Ishikawa (cell line): Measurements from ENCODE around the gene SENP5.

Experiments used
- CEBPB ChIP-seq: IDR thresholded peaks from 2 replicates; pipeline ENCODE4 v1.6.1; 2012
- CREB1 ChIP-seq: IDR thresholded peaks from 2 replicates; pipeline ENCODE4 v1.6.1; 2012; ENCODE audit warnings: low read depth
- EGR1 ChIP-seq: IDR thresholded peaks from 2 replicates; pipeline ENCODE4 v1.6.1; 2012
- EP300 ChIP-seq: IDR thresholded peaks from 2 replicates; pipeline ENCODE4 v1.6.1; 2012; ENCODE audit warnings: borderline replicate concordance
- FOXM1 ChIP-seq: IDR thresholded peaks from 2 replicates; pipeline ENCODE4 v1.6.1; 2012; ENCODE audit warnings: low read depth, borderline replicate concordance
- MAX ChIP-seq: IDR thresholded peaks from 2 replicates; pipeline ENCODE4 v1.6.1; 2012
- NFIC ChIP-seq: IDR thresholded peaks from 2 replicates; pipeline ENCODE4 v1.6.1; 2012
- RAD21 ChIP-seq: IDR thresholded peaks from 2 replicates; pipeline ENCODE4 v1.6.1; 2012; ENCODE audit warnings: low read depth
- REST ChIP-seq: IDR thresholded peaks from 2 replicates; pipeline ENCODE4 v1.6.1; 2012; ENCODE audit warnings: low read depth, mild to moderate bottlenecking
- TAF1 ChIP-seq: IDR thresholded peaks from 2 replicates; pipeline ENCODE4 v1.6.1; 2012; ENCODE audit warnings: low read depth, mild to moderate bottlenecking
- TCF12 ChIP-seq: IDR thresholded peaks from 2 replicates; pipeline ENCODE4 v1.6.1; 2012; ENCODE audit warnings: low read depth
- TEAD4 ChIP-seq: IDR thresholded peaks from 2 replicates; pipeline ENCODE4 v1.6.1; 2012
- YY1 ChIP-seq: IDR thresholded peaks from 2 replicates; pipeline ENCODE4 v1.6.1; 2012; ENCODE audit warnings: low read depth
- ZBTB7A ChIP-seq: IDR thresholded peaks from 2 replicates; pipeline ENCODE4 v1.6.1; 2012; ENCODE audit warnings: low read depth
- TF ChIP-seq, protein P1 (sequence below): IDR thresholded peaks from 2 replicates; pipeline ENCODE4 v1.6.1; 2012

SENP5 gene

DNA sequence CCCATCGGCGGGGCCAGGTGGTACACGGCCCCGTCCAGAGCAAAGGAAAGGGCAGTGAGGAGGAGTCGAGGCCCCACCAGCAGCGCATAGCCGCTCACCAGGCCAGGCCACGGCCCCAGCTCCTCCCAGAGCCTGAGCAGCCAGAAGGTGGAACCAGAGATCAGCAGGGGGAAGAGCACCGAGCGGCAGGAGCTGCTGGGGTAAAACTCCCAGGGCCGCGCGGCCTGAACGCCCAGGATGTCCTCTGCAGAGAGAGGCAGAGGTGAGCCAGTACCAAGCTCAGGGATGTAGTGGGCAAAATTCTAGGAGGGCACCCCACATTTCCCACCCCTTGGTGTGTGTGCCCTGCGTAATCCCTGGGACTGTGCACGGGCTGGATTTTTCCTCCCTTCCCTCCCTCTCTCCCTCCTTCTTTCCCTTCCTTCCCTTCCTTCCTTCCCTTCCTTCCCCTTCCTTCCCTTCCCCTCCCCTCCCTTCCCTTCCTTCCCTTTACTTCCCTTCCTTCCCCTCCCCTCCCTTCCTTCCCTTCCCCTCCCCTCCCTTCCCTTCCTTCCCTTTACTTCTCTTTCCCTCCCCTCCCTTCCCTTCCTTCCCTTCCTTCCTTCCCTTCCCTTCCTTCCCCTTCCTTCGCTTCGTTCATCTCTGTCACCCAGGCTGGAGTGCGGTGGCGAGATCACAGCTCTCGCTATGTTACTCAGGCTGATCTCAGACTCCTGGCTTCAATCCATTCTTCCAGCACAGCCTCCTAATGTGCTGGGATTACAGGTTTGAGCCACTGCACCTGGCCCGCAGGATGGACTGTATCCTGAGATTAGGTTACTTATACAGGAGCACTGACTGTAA is 80.9 kb downstream of the SENP5 start:
- TF ChIP-seq CREB1 (no peak), RAD21 (peak; percentile 35)

- TF ChIP-seq NFIC (no peak), CREB1 (no peak), TAF1 (no peak), ZBTB7A (no peak), MAX (no peak), REST (no peak), YY1 (no peak), RAD21 (no peak), EP300 (no peak), TCF12 (no peak), CEBPB (no peak), TEAD4 (no peak), EGR1 (no peak), FOXM1 (no peak)
- TF ChIP-seq, protein P1, sequence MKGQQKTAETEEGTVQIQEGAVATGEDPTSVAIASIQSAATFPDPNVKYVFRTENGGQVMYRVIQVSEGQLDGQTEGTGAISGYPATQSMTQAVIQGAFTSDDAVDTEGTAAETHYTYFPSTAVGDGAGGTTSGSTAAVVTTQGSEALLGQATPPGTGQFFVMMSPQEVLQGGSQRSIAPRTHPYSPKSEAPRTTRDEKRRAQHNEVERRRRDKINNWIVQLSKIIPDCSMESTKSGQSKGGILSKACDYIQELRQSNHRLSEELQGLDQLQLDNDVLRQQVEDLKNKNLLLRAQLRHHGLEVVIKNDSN, result no peak
Measured at GRCh38 chr3:196949285-196949619, 81.5 kb downstream of the SENP5 start.

DNA sequence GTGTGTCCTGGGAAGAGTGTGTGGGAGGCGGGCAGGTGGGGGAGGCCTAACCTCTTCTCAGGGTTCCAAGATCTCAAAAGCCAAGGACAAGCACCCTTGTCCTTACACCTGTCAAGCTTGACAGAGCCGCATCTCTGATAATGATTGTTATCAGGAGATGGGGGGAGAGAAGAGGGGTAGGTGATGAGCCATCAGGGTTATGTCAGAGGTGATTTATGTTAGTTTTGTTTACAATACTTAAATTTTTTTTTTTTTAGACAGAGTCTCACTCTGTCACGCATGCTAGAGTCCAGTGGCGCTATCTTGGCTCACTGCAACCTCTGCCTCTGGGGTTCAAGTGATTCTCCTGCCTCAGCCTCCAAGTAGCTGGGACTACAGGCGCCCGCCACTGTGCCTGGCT is 82.0 kb downstream of the SENP5 start:
- TF ChIP-seq, protein P1, result no peak

DNA sequence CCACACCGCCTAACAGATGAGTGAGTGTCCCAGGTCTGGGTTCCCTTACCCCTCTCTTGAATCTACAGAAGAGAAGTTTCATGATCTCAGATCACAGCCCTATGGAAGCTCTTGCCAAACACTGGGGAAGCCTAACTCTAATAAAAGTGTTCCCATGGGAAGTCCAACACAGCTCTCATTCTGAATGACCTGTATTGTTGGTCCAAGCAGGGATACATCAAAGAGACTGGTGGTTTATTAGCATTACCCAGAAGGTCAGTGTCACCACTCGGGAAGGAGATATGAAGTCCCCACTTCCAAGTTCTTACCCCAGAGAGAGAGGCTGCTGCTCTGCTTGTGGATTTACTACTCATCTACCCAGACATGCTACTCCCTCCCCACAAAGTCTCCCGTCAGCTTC is 83.7 kb downstream of the SENP5 start:
- no peak for TF ChIP-seq CREB1
- TF ChIP-seq YY1, result no peak
- TF ChIP-seq CEBPB, result no peak
- TF ChIP-seq NFIC, result no peak
- no peak for TF ChIP-seq REST
- no peak for TF ChIP-seq MAX
- no peak for TF ChIP-seq TAF1
- TF ChIP-seq FOXM1, result no peak
- TF ChIP-seq RAD21, result no peak
- no peak for TF ChIP-seq EGR1
- no peak for TF ChIP-seq TEAD4
- no peak for TF ChIP-seq EP300

GRCh38 chr3:196954832-196955231 is 87.1 kb downstream of the SENP5 start:
- TF ChIP-seq EP300 (no peak), TEAD4 (no peak), YY1 (no peak), FOXM1 (no peak), CREB1 (no peak), CEBPB (no peak)
- TF ChIP-seq, protein P1, result no peak
